Measurements from ENCODE around the gene FAM168A.

FAM168A gene

GRCh38 chr11:73597956-73598718 lies at the start of gene FAM168A:
Gene FAM168A, minus strand, starts transcription at chr11:73598112. Its CDS starts 129,638 bp downstream, at chr11:73468474.
- DNase-seq (ENCODE audit: low read depth): peak; percentile 89

DNA sequence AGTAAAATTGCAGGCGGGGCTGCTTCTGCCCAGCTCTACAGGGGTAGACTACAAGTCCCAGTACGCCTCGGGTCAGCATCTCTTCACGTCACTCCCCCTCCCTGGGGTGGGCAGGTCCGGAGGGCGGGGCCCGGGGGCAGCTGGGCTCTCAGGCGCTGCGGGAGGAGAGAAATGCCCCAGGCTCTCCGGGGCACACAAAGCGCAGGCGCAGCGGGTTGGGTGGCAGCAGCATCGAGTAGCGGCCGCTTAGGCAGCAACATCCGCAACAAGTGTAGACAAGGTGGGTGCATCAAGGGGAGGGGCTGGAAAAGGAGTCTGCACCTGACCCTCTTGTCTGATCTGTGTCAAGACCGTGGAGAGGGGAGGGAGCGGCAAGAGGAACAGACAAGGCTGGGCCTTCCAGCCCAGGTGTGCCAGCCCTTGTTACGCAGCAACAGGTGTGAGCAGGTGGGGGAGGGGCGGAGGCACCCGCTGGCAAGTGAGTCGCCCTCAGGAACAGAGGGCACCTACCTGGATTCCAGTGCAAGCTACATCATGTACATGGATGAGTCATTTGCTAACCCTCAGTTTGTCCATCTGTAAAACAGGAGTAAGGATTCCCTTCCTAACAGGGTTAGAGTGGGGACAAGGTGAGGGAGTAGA lies 49.7 kb upstream of the FAM168A start:
- DNase-seq (ENCODE audit: low read depth): no peak

DNA sequence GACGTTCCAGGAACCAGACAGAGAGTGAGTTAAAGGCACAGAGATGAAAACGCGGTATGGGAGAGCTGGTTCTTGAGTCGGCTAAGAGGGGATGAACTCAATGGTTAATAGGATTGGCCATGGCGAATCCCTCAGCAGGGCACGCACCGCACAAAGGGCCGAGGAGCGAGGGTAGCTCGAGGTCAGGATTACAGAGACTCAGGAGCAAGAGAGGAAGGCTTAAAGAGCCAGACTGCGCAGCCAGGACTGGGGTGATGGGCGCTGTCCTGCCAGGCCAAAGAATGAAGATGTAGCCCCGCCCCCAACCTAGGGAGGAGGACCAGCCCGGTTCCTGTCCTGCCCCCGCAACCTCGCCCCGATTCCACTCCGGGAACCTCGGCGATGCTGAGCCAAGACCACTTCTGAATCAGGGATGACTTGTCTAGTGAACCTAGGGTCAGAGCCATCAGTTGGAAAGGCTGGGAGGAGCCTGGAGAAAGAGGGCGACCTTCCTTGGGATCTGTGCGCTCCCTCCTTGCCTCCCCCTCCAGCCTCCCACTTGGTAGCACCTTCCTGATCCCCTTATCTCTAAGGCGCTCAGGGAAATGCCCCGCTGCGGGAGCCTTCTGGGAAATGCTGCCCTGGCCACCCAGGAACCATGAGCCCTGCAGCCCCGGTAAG lies 48.2 kb upstream of the FAM168A start, which contains the start of gene PLEKHB1:
Gene PLEKHB1 (plus strand): TSS at position 610 of the 660 bp plus-strand sequence. CDS start 28 bp downstream, at position 638.
- no peak for DNase-seq (ENCODE audit: low read depth)

DNA sequence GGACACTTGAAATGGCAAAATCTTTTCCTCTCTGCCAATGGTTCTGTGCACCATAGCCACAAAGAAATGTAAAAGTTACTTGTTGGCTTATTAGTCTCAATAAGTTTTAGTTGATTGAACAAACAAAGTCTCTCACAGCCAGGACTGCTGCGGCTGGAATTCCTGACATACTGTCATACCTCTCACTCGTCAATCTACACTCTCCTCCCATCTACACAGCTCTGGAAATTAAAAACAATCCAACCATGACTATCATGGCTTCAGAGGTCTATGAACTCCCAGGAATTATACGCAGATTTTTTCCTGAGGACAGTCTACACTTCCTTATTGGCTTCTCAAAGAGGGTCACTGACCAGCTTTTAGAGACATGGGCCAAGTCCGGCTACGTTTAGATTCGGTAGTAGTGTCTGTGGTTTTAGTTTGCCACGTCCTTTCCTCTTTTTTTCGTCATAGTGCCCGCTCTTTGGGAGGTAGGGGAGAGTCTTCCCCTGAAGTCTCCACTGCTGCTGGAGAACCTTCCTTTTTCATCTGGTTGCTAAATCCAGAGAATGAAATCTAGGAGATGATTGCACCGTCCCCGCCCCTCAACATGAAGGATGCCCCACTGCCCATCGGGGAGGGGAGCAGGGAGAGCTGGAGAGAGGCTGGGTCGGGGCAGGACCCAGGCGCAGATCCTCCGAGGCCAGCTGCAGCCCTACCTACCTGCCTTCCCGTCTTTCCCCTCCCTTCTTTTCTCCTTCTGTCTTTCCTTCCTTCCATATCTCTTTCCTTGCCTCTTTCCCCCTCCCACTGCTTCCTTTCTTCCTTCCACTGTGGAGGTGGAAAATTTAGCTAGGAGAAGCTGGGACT lies 47.4 kb upstream of the FAM168A start:
- DNase-seq (ENCODE audit: low read depth): no peak

GRCh38 chr11:73641668-73642067 lies 43.8 kb upstream of the FAM168A start:
- no peak for DNase-seq (ENCODE audit: low read depth)

DNA sequence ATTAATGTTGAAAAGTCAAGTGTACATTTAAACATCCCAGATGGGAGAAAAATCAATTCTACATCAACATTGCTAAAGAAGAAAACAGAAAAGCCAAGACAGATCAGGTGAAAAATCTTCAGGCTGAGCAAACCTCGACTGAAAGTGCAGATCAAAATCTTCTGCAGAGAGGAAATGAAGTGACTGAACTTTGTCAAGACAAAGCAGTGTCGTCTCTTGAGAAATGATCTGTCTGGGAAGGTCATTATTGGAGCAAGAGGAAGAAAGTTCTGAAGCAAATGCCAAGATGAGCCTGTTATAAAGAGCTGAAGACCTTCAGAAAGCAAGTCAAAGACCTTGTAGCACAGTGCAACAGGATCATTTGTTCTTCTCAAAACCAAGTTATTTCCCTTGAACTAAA lies 42.7 kb upstream of the FAM168A start:
- DNase-seq (ENCODE audit: low read depth): no peak

GRCh38 chr11:73637012-73637411 lies 39.1 kb upstream of the FAM168A start:
- no peak for DNase-seq (ENCODE audit: low read depth)

DNA sequence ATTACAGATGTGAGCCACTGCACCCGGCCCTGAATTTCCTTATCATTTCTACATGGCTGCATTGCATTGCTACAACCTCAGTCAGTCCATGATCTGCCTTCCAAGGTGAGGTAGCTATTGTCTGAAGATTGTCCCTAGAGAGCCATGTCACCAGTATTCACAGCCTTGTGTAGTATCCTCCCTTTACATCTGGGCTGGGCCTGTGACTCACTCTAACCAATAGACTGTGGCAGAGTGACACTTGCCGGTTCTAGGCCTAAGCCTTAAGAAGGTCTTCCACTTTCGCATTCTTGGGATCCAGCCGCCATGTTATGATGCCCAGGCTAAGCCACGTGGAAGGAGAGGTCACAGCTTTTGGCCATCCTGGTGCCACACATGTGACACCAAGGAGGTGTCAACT lies 38.3 kb upstream of the FAM168A start:
- no peak for DNase-seq (ENCODE audit: low read depth)

DNA sequence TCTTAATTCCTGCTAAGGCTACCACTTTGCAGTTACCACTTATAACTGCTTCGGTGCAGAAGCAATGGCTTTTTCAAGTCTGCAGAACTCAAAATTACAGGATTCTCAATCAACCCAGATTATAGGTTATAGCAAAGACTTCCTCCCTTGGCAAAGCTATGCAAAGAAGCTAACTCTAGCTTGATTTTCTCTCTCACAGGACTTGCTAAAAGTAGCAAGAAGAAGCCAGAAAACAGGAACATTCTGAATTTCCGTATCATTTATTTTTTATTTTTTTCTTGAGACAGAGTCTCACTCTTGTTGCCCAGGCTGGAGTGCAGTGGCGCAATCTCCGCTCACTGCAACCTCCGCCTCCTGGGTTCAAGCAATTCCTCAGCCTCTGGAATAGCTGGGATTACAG lies 37.8 kb upstream of the FAM168A start:
- no peak for DNase-seq (ENCODE audit: low read depth)

DNA sequence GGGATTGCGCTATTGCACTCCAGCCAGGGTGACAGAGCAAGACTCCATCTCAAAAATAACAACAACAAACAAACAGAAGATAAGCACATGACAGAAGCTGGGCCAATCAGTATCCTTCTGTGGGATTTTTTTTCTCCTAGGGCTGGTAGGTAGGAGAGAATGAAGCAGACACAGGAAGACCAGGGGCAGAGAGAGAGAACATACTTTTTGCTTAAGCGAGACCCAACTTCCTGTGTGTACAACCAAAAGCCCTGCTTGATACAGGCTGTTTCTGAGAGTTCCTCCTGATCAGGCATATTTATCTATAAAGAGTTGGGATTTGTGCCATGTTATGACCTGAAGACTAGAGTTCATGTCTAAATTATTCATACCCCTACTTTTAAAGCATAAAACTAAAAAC lies 36.1 kb upstream of the FAM168A start:
- DNase-seq (ENCODE audit: low read depth): no peak

- no peak for DNase-seq (ENCODE audit: low read depth)
Observed at GRCh38 chr11:73632996-73633395, 35.1 kb upstream of the FAM168A start.

- no peak for DNase-seq (ENCODE audit: low read depth)
Observed at GRCh38 chr11:73629907-73630306, 32.0 kb upstream of the FAM168A start.

- peak; percentile 15 for DNase-seq (ENCODE audit: low read depth)
Observed at GRCh38 chr11:73625696-73626318, 27.9 kb upstream of the FAM168A start.

GRCh38 chr11:73623686-73624085 lies 25.8 kb upstream of the FAM168A start:
- no peak for DNase-seq (ENCODE audit: low read depth)

GRCh38 chr11:73622926-73623593 lies 25.1 kb upstream of the FAM168A start:
- no peak for DNase-seq (ENCODE audit: low read depth)

DNA sequence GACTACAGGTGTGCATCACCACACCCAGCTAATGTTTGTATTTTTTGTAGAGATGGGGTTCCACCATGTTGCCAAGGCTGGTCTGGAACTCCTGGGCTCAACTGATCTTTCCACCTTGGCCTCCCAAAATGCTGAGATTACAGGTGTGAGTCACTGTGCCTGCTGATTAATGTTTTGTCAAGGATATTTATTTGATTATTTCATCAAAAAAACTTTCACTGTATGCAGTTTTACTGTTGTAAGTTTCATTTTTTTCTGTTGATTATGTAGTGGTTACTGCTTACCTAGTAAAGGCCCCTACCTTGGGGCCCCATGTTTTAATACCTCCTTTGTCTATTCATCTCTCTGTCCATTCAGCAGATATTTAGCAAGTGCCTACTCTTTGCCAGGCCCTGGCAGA lies 16.7 kb upstream of the FAM168A start:
- no peak for DNase-seq (ENCODE audit: low read depth)

DNA sequence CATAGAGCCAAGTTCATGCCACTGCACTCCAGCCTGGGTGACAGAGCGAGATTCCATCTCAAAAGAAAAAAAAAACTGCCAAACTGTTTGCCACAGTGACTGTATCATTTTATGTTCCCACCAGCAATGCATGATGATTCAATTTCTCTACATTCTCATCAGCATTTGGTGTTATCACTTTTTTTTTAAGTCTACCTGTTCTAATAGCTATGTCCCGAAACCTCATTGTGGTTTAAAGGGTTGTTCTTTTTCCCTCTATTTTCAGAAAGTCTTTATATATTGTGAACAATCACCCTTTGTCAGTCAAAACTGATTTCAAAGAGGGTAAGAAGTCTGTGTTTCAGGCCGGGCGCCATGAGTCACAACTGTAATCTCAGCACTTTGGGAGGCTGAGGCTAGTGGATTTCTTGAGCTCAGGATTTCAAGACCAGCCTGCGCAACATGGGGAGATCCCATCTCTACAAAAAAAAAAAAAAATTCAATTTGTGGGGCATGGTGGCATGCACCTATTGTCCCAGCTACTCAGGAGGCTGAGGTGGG lies 14.8 kb upstream of the FAM168A start:
- DNase-seq (ENCODE audit: low read depth): no peak

GRCh38 chr11:73598719-73599379 lies 937 bp upstream of the FAM168A start:
- no peak for DNase-seq (ENCODE audit: low read depth)

DNA sequence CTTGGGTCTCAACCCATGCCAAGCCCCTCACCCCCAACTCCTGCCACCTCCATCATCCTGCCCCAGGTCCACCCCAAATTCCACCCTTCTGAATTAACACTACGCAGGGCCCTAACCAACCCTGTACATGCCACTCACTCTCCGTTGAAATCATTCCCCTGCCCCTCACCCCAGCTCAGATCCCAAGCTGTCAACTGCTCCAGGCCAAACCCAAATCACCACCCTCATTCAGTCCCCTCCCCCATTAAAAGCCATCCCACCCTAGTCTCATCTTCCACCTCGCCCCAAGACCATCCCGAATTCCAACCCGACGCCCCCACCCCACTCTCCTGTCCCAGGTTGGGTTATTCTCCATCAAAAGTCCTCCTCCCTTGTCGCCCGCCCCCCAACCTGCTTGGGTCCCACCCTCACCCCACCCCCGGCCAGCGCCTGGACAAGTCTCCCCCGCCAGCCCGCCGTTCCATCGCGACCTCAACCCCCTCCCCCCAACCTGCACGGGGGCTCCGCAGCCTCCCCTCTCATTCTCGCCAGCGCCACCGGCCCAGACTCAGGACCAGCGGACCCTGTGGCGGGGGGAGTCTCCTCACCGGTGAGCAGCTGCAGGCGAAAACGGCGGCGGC lies 466 bp downstream of the FAM168A start:
- no peak for DNase-seq (ENCODE audit: low read depth)

DNA sequence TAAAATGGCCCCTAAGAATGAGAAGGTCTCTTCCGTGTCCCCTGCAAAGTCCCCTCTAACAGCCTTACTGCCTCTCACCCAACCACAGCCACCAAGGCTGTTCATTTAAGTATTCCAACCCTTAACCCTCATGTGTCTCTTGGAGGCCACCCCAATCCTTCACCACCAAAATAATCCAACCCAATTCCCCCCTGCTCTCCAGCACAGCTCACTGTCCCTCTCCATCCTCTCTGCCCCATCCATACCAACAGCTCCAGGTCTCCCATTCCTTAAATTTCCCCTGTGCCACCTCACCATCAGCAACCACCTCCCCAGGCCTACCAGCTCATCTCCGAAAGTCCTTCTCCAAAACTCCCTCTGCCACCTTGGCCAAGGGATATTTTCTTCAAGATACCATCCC lies 1.4 kb downstream of the FAM168A start:
- DNase-seq (ENCODE audit: low read depth): no peak

Measured in HS-5 (cell line).